T1000 (cell line): ENCODE results near the gene CIB4.
"Not testable (repeated sequence)": the region's sequence is repeated elsewhere in the genome, so short reads cannot be mapped to it uniquely, and the experiment has no call there.

ENCODE experiments used
- DNase-seq: peaks from one replicate; lab custom pipeline; 2025; ENCODE audit warnings: mixed read lengths; lab: John Stamatoyannopoulos, UW

The CIB4 gene

DNA sequence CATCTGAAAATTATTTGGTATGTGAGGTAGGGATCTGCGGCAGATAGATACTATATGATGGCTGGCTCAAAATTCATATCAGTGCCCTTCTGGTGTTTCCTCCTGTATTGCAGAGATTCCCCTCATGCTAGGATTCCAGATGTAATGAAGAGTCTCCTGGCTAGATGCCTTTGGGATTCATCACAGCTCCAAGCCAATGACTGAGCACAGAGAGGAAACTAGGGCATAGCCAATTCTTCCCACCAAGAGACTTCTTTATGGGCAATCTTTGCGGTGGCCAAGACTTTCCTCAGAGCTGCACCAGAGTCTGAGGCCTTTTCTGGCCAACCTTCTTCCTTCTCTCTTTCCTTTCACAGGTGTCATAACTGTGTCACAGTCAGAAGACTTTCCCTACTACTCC is 25.5 kb upstream of the CIB4 start:
- no peak for DNase-seq

DNA sequence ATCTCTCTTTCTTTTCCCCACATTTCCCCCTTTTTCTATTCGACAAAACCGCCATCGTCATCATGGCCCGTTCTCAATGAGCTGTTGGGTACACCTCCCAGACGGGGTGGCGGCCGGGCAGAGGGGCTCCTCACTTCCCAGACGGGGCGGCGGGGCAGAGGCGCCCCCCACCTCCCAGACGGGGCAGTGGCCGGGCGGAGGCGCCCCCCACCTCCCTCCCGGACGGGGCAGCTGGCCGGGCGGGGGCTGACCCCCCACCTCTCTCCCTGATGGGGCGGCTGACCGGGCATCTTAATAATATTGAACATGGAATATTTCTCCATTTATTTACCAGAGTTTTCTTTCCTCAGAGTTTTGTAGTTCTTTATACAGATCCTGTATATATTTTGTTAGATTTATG is 24.1 kb upstream of the CIB4 start:
- DNase-seq: not testable (repeated sequence)

DNA sequence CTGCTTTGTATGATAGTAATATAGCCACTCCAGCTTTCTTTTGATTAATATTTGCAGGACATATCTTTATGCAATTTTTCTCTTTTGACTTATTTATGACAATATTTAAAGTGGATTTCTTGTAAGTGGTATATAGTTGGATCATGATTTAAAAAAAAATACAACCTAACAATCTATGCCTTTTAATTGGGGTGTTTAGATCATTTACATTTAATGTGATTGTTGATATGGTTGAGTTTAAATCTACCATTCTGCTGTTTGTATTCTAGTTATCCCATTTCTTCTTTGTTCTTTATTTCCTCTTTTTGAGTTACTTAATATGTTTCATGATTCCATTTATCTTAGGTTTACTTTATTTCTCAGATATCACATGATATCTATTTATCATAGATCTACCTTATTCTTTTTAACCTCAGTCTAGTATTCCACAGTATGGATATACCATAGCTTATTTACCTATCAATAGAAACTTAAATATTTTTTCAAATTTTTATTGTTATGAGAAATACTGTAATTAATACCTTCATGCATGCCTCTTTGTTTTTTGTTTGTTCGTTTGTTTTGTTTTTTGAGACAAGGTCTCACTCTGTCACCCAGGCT is 19.3 kb upstream of the CIB4 start:
- no peak for DNase-seq

DNA sequence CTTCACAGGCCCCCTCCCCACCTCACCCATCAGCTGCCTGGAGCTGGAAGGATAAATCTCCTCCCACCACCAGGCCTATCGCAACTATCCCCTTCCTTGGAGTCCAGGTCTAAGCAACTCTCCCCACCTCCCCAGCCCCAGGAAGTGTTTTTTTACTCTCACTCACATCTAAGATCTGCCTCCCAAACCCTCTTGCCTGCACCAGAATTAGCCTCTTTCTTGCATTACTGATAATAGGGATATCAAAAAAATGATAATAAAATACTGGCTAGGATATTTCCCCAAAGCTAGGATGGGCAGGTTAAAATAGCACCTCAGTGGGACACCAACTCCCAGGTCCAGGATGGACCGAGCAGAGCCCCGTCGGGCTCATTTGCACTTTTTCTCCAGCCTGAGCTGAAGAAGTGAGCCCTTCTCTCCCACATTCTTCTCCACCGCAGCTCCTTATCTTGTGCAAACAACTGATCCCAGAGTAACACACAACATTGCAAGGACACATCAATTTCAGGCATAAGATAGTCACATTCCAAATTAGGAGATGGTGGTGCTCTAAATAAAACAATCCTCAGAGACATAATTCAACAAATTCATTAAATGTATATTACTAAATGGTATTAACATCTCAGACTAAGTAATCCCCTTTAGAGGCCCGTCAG is 17.7 kb upstream of the CIB4 start:
- no peak for DNase-seq

DNA sequence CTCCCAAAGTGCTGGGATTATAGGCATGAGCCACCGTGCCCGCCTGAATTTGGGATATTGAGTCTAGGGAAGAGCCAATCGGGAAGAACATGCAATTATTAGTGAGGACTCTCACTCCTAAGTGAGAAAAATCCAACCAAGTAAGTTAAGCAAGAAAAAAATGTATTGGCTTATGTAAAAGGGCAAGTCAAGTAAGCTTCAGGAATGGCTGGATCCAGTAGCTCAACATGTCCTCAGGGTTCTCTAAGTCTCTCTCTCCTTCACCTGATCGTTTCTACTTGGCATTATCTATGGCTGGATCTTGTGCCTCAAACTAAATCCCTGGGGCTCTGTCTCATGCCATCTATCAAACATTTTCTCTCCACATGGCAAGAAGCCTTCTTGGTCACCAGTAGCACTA is 16.1 kb upstream of the CIB4 start:
- DNase-seq: no peak

DNA sequence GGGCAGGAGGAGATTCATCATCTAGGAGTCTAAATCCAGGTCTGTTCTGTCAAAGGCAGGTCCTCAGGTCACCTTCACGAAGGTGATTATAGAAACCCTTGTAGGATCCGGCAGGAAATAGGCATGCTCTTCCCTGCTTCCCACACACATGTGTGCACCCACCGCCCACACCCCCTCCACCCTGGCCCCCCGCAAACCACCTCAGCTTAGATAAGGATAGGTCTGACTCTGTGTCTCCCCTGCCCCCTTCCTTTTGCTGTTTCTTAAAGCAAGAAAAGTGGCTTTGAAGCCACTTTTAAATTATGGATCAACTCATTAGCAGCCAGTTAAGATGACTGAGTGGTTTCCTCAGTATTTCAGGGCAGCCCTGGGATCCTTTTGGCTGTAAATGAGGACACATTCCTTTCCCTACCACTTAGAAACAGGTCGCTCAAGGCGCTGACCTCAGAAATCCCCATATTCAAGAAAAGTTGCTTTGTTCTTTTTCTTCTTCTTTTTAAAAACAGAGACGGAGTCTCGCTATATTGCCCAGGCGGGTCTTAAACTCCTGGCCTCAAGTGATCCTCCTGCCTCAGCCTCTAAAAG is 14.5 kb upstream of the CIB4 start:
- DNase-seq: no peak

DNA sequence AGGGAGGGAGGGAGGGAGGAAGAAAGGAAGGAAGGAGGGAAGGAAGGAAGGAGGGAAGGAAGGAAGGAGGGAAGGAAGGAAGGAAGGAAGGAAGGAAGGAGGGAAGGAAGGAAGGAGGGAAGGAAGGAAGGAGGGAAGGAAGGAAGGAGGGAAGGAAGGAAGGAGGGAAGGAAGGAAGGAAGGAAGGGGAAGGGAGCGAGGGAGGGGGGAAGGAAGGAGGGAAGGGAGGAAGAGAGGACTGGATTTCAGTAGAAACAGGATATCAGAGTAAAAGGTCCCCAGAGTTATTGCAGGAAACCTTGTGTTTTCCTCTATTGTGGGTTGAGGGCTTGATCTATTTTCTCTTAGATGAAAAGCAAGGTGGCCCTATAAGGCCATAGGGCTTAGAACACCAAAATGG is 14.0 kb upstream of the CIB4 start:
- DNase-seq: not testable (repeated sequence)

DNA sequence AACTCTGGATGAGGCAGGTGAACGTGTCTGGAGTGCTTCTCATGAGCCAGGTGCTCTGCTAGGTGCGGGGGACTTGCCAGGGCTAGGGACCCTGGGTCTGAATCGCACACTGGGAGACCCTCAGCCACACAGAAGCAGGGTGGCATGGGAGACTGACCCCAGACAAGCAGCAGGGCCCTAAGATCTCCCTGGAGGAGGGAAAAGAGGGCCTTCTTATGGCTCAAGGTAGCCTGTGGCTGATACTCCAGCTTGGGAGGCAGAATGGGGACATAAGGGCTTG is 12.8 kb upstream of the CIB4 start:
- no peak for DNase-seq

DNA sequence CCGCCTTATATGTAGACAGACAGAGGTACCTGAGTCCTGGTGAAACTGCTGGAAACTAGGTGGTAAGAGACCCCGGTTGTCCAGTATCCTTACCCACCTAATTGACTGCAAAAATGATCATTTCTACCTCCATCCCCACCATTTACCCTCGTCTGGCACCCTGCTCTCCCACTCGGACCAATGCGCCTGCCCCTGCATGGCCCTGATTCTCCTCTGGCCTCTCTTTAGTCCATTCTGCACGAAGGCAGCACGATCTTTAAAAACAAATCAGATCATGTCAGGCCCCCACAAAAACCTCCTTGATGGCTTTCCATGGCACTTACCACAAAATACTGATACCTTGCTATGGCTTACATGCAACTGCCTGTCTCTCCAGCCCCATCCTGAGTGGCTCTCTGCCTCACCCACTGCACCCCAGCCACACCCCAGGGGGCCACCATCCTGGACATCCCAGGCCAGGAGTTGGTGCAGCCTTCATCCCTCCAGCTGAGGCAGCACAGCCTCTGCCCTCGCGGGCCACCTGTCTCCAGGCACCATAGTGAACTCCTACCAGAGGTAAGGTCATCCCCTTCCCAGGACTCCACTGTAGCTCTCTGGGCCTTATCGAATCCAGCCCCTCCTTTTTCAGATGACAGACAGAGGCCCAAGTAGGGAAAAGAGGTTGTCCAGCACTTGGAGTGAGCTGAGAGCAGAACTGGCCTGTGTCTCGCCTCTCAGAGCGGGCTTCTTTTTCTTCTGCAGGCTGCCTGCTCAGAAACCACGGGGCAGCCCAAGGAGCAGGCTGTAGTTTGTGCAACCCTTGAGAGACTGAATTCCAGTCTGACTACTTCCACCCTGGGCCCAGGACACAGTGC is 12.3 kb upstream of the CIB4 start:
- DNase-seq: no peak

DNA sequence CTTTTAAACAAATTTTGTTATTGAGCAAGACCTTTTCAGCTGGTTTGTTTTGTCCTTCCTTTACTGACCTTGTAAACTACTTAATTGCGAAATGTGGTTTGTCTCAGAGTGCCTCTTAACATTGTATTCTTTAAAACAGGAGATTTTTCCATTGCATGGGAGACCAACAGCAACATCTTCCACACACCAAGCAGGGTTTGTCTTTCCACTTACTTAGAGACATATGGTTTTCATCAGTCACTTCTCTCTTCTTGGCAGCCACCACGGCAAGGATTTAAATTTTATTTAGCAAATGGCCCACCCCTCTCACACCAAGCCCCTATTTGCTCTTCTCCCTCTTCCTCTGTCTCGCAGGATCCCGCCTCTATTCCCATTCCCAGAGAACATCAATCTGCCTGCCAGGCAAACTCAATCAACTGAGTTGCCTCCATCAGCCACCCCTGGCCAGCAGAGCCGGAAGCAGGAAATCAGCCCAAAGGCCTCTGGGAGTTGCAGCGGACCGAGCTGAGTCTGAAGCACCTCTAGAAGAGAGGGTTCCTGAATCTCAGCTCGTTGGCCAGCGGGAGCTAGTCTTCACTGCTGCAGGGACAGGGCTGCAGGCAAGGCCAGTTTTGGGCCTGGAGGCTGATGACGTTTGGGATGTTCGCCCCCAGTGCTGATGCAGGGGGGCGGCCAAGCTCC is 11.3 kb upstream of the CIB4 start:
- no peak for DNase-seq

DNA sequence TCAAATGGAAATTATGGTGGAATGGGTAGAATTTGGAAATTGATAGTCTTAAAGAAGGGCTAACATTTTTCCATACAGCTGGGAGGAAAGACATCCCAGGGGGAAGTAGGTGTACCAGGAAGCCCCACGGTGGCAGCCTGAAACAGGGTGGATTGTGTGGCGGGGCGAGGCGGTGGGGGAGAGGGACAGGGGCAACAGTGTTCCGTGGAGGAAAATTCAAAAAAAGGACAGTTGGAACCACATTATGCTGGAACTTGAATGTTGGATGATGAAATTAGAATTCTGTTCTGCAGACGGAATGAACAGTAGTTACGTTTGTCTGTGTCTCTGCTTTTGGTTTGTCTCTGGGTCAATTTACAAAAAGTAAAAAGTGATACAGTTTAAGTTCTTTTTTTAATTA is 10.6 kb upstream of the CIB4 start:
- DNase-seq: no peak

DNA sequence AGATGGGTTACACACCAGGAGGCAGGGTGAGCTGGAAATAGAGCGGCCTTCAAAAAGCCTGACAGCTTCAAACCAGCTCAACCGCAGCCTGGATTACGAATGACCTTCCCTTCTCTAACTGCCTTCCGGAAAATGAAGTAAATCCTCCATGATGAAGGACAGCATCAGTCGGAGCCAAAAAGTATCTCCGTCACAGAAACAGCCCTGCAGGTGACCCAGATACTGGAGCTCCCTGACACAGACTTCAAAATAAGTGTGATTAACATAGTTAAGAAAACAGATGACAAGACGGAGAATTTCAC is 10.3 kb upstream of the CIB4 start:
- no peak for DNase-seq

DNA sequence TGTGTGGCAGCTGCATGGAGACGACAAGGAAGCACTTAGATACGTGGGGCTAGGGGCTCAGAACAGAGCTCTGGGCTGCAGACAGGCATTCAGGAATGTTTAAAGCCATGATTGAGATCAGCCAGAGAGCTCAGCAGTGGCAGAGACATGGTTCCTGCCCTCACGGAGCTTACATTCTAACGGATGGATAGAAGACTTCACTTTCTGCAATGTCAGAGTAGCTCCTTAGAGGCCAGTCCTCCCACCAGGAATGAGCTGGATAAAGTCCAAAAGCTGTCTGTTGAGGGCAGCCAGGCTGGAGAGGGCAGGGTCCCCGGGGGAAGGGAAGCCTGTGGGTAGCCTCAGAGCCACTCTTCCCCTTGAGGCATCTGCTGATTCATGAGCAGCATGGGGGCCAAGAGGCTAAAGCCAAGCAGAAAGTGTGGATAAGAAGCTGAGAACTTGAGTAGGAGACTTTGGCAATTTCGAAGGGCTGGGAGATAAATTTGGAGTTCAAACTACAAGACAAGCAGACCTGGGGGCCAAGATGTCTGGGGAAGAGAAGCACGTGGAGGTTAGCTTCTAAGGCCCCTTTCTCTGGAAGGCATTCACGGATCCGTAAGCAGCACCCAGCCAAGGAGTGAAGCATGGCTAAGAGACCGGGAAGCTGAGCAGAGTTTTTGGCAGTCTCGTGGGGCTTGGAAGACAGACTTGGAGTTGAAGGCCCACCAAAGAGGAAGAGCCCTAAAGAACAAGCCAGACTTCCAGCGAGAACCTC is 9.7 kb upstream of the CIB4 start:
- DNase-seq: no peak

DNA sequence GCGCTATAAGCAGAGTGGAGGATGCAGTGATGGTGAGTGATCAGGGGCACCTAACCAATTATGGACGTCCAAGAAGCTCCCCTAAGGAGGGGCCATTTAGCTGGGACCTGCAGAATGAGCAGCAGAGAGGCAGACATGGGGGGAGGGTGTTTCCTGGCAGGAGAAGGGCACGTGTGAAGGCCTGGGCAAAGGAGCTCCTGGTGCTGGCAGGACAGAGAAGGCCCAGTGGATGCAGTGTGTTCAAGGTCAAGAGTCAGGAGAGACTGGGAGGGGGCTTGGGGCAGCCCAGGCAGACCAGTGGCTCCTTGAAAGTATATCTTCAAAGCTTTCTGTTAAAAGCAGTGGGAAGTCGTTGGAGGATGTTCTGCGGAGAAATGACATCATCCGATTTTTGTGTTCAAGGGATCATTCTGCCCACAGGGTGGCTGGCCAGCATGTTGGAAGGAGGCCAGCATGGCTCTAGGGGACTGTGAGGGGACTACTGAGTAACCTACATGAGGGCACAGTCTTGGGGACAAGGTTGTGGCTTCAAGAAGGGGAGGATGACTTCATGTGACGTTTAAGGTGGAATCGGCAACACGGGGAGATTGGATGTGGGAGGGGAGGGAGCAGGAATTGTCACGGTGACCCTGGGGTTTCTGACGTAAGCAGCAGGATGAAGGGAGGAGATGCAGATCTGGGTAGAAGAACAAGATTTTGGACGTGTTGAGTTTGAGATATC is 9.0 kb upstream of the CIB4 start:
- DNase-seq: no peak

DNA sequence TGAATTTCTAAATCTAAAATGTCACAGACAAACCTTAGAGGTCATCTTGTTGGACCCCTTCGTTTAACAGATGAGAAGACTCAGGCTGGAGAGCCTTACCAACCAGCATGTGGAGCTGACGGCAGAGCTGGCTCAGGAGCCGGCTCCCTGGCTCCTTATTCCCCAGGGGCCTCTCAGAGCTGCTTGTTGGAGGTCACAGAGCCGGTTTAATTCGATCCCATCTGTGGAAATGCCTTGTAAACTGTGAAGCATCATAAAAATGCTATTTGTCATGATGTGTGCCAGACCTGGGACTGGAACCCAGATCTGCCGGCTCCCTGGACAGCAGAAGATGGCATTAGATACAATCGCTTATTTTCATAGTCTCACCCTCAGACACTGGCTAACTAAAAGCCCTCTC is 8.2 kb upstream of the CIB4 start:
- DNase-seq: no peak

DNA sequence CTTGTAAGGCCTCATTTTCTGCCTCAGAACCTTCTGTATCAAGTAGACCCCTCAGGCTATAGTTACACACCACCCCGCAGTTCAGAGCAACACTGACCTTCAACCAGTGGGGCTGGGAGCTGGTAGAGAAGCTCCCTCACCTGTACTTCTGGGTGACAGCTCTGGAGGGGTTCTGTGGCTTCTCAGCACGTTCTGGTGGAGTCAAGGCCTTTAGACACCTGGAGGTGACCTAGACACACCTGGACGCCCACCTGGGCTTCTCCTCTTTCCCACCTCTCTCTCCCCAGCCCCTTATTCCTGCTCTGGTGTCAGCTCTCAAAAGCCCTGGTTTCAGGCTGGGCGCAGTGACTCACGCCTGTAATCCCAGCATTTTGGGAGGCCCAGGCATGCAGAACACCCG is 7.3 kb upstream of the CIB4 start:
- DNase-seq: no peak

DNA sequence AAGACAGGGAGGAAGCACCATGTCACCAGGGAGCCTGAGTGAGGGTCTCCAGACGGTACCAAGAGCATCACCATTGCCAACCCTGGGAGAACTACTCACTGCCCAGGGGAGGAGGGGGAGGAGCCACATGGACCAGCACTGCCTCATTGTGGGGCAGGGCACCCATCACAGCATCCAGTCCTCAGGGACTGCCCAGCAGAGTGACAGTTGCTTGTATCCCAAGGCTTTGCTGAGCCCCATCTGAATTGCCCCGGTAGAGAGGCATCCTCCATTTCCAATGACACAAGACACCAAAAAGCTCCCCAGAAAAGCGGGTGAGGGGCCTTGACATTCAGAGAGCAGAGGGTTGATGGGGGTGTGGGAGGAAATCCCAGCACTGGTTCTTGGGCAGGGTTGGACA is 6.8 kb upstream of the CIB4 start:
- DNase-seq: no peak

DNA sequence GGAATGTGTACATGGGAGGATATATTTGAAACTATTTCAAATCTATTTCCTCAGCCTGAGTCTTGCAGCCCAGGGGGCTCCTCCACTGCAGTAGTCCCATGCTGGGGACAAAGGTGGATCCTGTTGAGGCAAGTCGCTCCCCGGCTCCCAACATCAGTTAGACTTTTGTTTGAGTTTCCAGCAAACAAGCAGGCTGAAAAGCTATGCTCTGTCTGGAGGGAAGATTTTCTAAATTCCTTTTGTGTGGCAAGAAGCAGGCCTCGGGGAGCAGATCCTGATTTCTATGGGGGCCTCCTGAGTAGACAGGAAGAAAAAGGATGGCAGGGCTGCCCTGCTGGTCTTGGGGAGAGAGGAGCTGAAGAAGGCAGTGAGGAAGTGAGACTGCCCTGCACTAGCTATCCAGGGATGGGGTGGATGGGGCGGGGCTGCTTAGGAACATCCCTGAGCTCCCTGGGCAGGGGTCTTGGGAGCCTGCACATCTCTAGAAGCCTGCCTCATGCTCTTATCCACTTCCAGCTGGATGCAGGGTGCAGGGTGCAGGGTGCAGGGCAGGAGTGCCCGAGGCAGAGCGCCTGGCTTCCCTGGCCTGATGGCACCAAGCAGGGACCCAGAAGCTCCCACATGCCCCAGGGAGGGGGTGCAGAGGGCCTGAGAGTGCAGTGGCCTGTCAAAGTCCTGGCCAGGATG is 6.0 kb upstream of the CIB4 start:
- no peak for DNase-seq

DNA sequence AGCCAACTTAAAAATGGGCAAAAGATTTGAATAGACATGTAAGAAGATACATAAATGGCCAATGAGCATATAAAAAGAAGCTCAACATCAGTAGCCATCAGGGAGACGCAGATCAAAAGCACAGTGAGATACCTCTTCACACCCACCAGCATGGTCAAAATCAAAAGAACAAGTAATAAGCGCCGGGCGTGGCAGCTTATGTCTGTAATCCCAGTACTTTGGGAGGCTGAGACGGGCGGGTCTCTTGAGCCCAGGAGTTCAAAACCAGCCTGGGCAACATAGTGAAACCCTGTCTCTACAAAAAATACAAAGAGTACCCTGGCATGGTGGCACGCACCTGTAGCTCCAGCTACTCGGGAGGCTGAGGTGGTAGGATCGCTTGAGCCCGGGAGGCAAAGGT is 4.6 kb upstream of the CIB4 start:
- DNase-seq: no peak

DNA sequence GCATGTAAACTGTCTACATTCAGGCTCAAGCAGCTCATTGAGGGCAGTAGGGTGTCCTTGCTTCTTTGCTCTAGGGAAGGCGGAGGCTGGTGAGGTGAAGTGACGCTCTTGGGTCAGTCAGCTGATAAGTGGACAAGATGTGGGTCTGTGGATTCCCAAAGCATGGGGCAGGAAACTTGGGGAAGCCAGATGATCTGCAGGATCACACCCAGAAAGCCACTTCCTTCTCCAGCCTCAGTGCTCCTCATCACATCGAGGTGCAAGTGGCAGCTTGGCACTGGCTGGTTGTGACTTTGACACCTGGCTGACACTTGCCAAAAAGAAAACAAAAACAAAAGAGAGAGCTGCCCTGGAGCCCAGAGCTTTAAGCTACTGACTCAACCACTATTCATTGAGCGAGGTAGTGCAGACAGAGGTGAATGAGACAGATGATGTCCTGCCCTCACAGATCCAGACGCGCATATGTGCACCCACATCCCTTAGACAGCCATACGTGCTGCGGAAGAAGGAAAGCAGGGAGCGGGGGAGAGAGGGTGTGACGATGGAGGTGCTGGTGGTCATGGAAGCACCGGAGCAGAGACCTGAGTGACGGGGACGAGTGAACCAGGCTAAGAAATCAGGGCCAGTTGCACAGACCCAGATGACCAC is 3.1 kb upstream of the CIB4 start:
- no peak for DNase-seq
